ENCODE measurements around the gene HOXA10.

HOXA10 gene

GRCh38 chr7:27159266-27160144 is 14.6 kb downstream of the HOXA10 start:
- TF ChIP-seq POLR2A (IDR thresholded peaks at IDR 0.05; ENCODE audit: low read length) (no peak), GATA1 (IDR thresholded peaks at IDR 0.05; ENCODE audit: low read depth, low read length) (no peak)
- DNase-seq, result no peak

GRCh38 chr7:27158436-27159265 is 15.5 kb downstream of the HOXA10 start:
- TF ChIP-seq POLR2A (IDR thresholded peaks at IDR 0.05; ENCODE audit: low read length) (no peak), GATA1 (IDR thresholded peaks at IDR 0.05; ENCODE audit: low read depth, low read length) (no peak)
- no peak for DNase-seq

GRCh38 chr7:27157702-27158431 is 16.3 kb downstream of the HOXA10 start:
- DNase-seq, result no peak
- TF ChIP-seq GATA1 (IDR thresholded peaks at IDR 0.05; ENCODE audit: low read depth, low read length), result no peak
- TF ChIP-seq POLR2A (IDR thresholded peaks at IDR 0.05; ENCODE audit: low read length), result no peak

GRCh38 chr7:27156916-27157701 is 17.0 kb downstream of the HOXA10 start:
- TF ChIP-seq GATA1 (IDR thresholded peaks at IDR 0.05; ENCODE audit: low read depth, low read length) (no peak), POLR2A (IDR thresholded peaks at IDR 0.05; ENCODE audit: low read length) (no peak)

GRCh38 chr7:27156508-27156898 is 17.6 kb downstream of the HOXA10 start, which contains the start of gene HOXA7:
TSS of gene HOXA7 (minus strand) at chr7:27156675. CDS start at chr7:27156545, 130 bp downstream.
- DNase-seq, result no peak
- no peak for TF ChIP-seq GATA1 (IDR thresholded peaks at IDR 0.05; ENCODE audit: low read depth, low read length)

More at GRCh38 chr7:27156916-27157701, 17.0 kb downstream of the HOXA10 start:
- no peak for DNase-seq

GRCh38 chr7:27155816-27156507 is 18.2 kb downstream of the HOXA10 start:
- no peak for DNase-seq

GRCh38 chr7:27154901-27155815 is 19.0 kb downstream of the HOXA10 start:
- TF ChIP-seq POLR2A (IDR thresholded peaks at IDR 0.05; ENCODE audit: low read length) (no peak), GATA1 (IDR thresholded peaks at IDR 0.05; ENCODE audit: low read depth, low read length) (no peak)
- DNase-seq, result no peak

More at GRCh38 chr7:27155816-27156507, 18.2 kb downstream of the HOXA10 start:
- no peak for TF ChIP-seq POLR2A (IDR thresholded peaks at IDR 0.05; ENCODE audit: low read length)
- no peak for TF ChIP-seq GATA1 (IDR thresholded peaks at IDR 0.05; ENCODE audit: low read depth, low read length)

- TF ChIP-seq GATA1 (IDR thresholded peaks at IDR 0.05; ENCODE audit: low read depth, low read length) (no peak), POLR2A (IDR thresholded peaks at IDR 0.05; ENCODE audit: low read length) (no peak)
- no peak for DNase-seq
Observed at GRCh38 chr7:27154369-27154768, 19.8 kb downstream of the HOXA10 start.

GRCh38 chr7:27153526-27153925 is 20.6 kb downstream of the HOXA10 start:
- no peak for DNase-seq

GRCh38 chr7:27152816-27153442 is 21.2 kb downstream of the HOXA10 start:
- TF ChIP-seq GATA1 (IDR thresholded peaks at IDR 0.05; ENCODE audit: low read depth, low read length) (no peak), POLR2A (IDR thresholded peaks at IDR 0.05; ENCODE audit: low read length) (no peak)
- DNase-seq, result no peak

More at GRCh38 chr7:27153526-27153925, 20.6 kb downstream of the HOXA10 start:
- TF ChIP-seq GATA1 (IDR thresholded peaks at IDR 0.05; ENCODE audit: low read depth, low read length), result no peak
- no peak for TF ChIP-seq POLR2A (IDR thresholded peaks at IDR 0.05; ENCODE audit: low read length)
